ENCODE measurements around the gene THEM5. TPM values are rescaled to one million over a fixed set of nuclear protein-coding genes. Genes with fewer than 3 reads are reported as not detected.

THEM5 gene
- total RNA-seq, 4 donors from 2014 or later: not detected

DNA sequence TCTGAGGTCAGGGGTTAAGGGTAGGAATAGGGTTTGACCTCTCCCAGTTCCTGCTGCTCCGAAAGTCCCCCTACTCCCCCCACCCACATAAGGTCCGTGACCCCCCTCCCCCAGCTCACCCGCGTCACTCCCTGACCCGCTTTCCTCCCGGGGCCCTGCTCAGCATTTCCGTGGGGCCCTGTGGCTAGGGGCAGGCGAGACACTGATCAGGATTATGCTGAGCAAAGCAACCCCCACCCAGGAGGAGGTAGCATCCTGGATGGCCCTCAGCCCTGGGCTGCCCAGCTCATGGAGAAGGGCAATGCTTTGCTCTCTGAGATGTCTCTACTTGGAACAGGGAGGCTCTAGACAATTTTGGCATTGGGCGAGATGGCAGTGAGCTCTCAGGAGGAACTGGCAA lies 25.7 kb downstream of the THEM5 start:
- intact Hi-C loops (cut with DNase I; ENCODE audit: low total_unique reads): no loop called here
- H3K27ac ChIP-seq: no peak overlapping the region

DNA sequence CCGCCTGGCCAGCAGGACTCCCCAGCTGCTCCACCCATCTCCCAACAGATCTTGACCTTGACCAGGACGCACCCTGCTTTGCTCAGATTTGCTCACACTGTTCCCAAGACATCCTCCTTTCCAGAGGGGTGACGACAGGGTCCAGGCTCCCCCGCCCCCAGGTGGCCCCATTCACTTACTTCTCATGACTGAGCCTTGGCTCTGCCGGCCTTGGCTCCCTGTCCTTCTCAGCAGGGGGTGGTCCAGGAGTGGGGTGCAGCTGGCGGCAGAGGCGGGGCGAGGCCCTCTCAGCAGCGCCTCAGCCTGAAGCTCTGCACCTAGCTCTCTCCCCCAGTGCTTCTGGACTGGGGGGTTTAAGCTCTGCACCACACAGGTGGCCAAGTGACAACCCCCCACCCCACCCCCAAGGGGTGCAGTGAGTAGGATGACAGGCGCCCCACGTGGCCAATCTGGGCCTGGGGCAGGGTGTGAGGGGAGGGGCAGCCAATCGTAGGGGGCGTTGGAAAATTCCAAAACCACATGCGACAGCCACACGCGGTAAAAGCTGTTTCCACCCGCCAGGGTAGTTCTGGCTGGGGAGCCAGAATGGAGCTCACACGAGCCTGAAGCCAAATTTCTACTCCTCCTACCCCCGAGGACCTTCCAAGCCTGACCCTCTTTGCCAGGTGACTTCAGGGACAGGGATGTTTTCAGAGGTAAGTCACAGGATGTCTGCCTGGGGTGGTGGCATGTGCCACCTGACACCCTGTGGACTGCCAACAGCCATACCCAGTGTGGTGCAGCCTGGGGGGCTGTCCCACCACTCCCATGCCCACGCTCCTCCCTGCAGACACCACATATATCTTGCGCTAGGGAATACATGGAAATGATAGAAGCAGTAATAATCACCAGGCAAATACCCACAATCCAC lies 27.5 kb downstream of the THEM5 start:
- Histone ChIP-seq H3K27me3 (no peaks in the 10 kb centered on the region), H3K4me3 (no peak overlapping the region), H3K27ac (no peak overlapping the region), H3K4me1 (no peaks in the 10 kb centered on the region), H3K36me3 (no peaks in the 10 kb centered on the region), H3K9me3 (no peaks in the 10 kb centered on the region)
- TF ChIP-seq, protein P1, sequence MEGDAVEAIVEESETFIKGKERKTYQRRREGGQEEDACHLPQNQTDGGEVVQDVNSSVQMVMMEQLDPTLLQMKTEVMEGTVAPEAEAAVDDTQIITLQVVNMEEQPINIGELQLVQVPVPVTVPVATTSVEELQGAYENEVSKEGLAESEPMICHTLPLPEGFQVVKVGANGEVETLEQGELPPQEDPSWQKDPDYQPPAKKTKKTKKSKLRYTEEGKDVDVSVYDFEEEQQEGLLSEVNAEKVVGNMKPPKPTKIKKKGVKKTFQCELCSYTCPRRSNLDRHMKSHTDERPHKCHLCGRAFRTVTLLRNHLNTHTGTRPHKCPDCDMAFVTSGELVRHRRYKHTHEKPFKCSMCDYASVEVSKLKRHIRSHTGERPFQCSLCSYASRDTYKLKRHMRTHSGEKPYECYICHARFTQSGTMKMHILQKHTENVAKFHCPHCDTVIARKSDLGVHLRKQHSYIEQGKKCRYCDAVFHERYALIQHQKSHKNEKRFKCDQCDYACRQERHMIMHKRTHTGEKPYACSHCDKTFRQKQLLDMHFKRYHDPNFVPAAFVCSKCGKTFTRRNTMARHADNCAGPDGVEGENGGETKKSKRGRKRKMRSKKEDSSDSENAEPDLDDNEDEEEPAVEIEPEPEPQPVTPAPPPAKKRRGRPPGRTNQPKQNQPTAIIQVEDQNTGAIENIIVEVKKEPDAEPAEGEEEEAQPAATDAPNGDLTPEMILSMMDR (IDR thresholded peaks at IDR 0.05): no peak
- TF ChIP-seq POLR2A (IDR thresholded peaks at IDR 0.05): no peak
- DNase-seq: no peak
- intact Hi-C loops (cut with DNase I; ENCODE audit: low total_unique reads): no loop called here

More for the DNA sequence above, 25.7 kb downstream of the THEM5 start:
- Histone ChIP-seq H3K36me3 (no peaks in the 10 kb centered on the region), H3K9me3 (no peaks in the 10 kb centered on the region), H3K4me3 (no peak overlapping the region), H3K27me3 (no peaks in the 10 kb centered on the region), H3K4me1 (no peaks in the 10 kb centered on the region)
- TF ChIP-seq POLR2A (IDR thresholded peaks at IDR 0.05): no peak
- TF ChIP-seq, protein P1 (IDR thresholded peaks at IDR 0.05): no peak
- DNase-seq: no peak

DNA sequence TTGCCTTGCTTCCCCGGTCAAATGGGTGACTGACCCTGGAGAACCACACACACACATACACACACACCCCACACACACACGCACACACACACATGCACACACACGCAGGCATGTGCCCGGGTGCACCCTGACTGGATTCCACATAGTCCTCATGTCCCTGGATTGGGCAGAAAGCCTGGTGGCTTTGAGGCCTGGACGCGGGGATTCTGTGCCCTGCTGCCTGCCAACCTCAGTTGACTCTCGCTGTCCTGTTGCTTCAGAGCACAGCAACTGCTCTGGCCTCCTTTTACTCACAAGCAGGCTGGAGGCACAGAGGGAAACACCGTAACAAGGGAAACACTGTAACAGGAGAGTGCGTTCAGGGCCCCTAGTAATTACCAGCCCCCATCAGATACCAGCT lies 28.3 kb downstream of the THEM5 start:
- H3K4me3 ChIP-seq: no peak overlapping the region
- no peak for DNase-seq
- no peaks in the 10 kb centered on the region for H3K36me3 ChIP-seq
- intact Hi-C loops (cut with DNase I; ENCODE audit: low total_unique reads): no loop called here
- no peaks in the 10 kb centered on the region for H3K9me3 ChIP-seq
- H3K27ac ChIP-seq: no peak overlapping the region
- H3K27me3 ChIP-seq: no peaks in the 10 kb centered on the region
- no peaks in the 10 kb centered on the region for H3K4me1 ChIP-seq
- TF ChIP-seq, protein P1 (IDR thresholded peaks at IDR 0.05): no peak

DNA sequence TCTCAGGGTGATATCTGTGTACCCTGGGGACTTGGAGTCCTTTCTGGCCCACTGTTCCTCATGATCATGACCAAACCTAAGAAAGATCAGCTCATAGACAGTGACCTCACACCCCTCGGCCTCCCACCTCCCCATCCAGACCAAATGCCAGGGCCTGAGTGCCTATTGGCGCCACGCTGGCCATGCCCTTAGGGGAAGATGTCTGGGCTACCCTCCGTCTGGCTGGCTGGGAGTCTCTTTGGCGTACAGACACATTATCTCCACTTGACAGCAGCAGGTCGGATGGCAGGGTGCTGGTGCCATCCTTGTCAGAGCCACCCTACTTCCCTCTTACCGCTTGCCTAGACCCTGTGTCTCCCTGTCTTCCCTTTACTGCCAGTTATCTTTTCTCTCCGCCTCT lies 30.3 kb downstream of the THEM5 start:
- no peak for DNase-seq
- no peak overlapping the region for H3K27ac ChIP-seq
- no peaks in the 10 kb centered on the region for H3K4me1 ChIP-seq
- no peaks in the 10 kb centered on the region for H3K27me3 ChIP-seq
- H3K4me3 ChIP-seq: no peak overlapping the region
- intact Hi-C loops (cut with DNase I; ENCODE audit: low total_unique reads): no loop called here
- no peak for TF ChIP-seq POLR2A (IDR thresholded peaks at IDR 0.05)
- TF ChIP-seq, protein P1 (IDR thresholded peaks at IDR 0.05): no peak
- no peaks in the 10 kb centered on the region for H3K9me3 ChIP-seq
- no peaks in the 10 kb centered on the region for H3K36me3 ChIP-seq

DNA sequence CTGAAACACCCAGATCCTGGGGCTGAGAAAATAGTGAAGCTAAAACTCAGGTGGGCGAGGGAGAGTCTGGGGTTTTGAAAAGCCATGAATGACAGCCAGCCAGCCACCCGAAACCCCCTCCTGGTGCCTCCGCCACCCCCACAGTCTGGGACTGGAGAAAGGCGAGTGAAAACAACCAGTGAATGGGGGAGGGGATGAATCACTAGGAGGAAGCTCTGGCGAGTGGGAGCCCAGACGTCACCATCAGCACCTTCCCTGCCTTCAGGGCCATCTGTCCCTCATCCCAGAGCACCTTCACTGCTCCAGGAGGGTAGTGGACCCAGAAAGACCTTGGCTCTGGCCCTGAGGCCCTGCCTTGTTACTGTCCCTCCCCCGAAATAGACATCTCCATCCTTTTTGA lies 31.1 kb downstream of the THEM5 start:
- no peak overlapping the region for H3K27ac ChIP-seq
- intact Hi-C loops (cut with DNase I; ENCODE audit: low total_unique reads): no loop called here
- H3K4me1 ChIP-seq: no peaks in the 10 kb centered on the region
- no peak for TF ChIP-seq POLR2A (IDR thresholded peaks at IDR 0.05)
- TF ChIP-seq, protein P1 (IDR thresholded peaks at IDR 0.05): no peak
- no peak overlapping the region for H3K4me3 ChIP-seq
- no peaks in the 10 kb centered on the region for H3K9me3 ChIP-seq
- no peaks in the 10 kb centered on the region for H3K27me3 ChIP-seq
- no peak for DNase-seq
- H3K36me3 ChIP-seq: no peaks in the 10 kb centered on the region

Data from uterus (tissue), 4 donors.